B cell (primary cell): ENCODE measurements around the gene IGF2BP3.

Experiments used
- CTCF ChIP-seq: fragments of 200-600 bp; IDR thresholded peaks from one replicate; pipeline ENCODE4 v1.8.0; 2022; ENCODE audit warnings: antibody characterized with exemption, mild to moderate bottlenecking
- EZH2 ChIP-seq: IDR thresholded peaks from 2 replicates; pipeline ENCODE4 v1.6.1; 2012; ENCODE audit warnings: borderline replicate concordance, low read depth, mild to moderate bottlenecking, moderate library complexity, low read length; ENCODE audit not compliant: insufficient read depth, poor library complexity, severe bottlenecking

GRCh38 chr7:23287612-23288011 lies 182.7 kb downstream of the IGF2BP3 start:
- no peak for TF ChIP-seq CTCF
- TF ChIP-seq EZH2, result no peak
